Upper lobe of left lung (tissue), 6 donors: ENCODE data around the gene ZNF8. TPM values are rescaled to one million over a fixed set of nuclear protein-coding genes. Genes with fewer than 3 reads are reported as not detected.

ENCODE experiments used
- ATAC-seq, 2 donors: fragments of 200-7000 bp; cut with Tn5 transposase; one replicate each; pipeline ENCODE4 v1.9.1; 2022; ENCODE audit warnings: mild to moderate bottlenecking in 2 of 2, moderate library complexity in 2 of 2; ENCODE audit not compliant: low FRiP score in 2 of 2
- DNase-seq, 2 donors: peaks; one replicate each; pipeline ENCODE4 v3.0.0-alpha.2; 2019 to 2020
- H3K27ac ChIP-seq, 4 donors: fragments of 200-600 bp; sonication (generic); one replicate each; pipeline ENCODE4 v1.5.1; 2016 to 2019
- H3K27me3 ChIP-seq, 4 donors: fragments of 200-600 bp; sonication (generic); one replicate each; pipeline ENCODE4 v1.5.1; 2017 to 2019
- H3K36me3 ChIP-seq, 4 donors: fragments of 200-600 bp; sonication (generic); one replicate each; pipeline ENCODE4 v1.5.1; 2016 to 2019
- H3K4me1 ChIP-seq, 4 donors: fragments of 200-600 bp; sonication (generic); one replicate each; pipeline ENCODE4 v1.5.1; 2018 to 2019
- H3K4me3 ChIP-seq, 4 donors: fragments of 200-600 bp; sonication (generic); one replicate each; pipeline ENCODE4 v1.5.1; 2017 to 2019; ENCODE audit warnings: mild to moderate bottlenecking in 2 of 4, moderate library complexity in 1 of 4
- H3K9me3 ChIP-seq, 4 donors: fragments of 200-600 bp; sonication (generic); one replicate each; pipeline ENCODE4 v1.5.1; 2018 to 2019
- EP300 ChIP-seq, 4 donors: sonication (generic); formaldehyde crosslinking; IDR thresholded peaks; one replicate each; pipeline ENCODE4 v1.5.1; 2017; ENCODE audit warnings: antibody characterized with exemption in 4 of 4, control low read depth in 2 of 4
- POLR2A ChIP-seq, 4 donors: fragments of 450-650 bp; IDR thresholded peaks; one replicate each; pipeline ENCODE4 v1.5.1; 2016 to 2017; ENCODE audit warnings: antibody characterized with exemption in 4 of 4, mild to moderate bottlenecking in 2 of 4
- POLR2AphosphoS5 ChIP-seq, 2 donors: sonication (generic); formaldehyde crosslinking; IDR thresholded peaks; one replicate each; pipeline ENCODE4 v1.5.1; 2017; ENCODE audit warnings: antibody characterized with exemption in 2 of 2
- WGBS, 2 donors: methylation state at CpG; one replicate each; pipeline ENCODE4 v1.1.5; 2017 to 2018; 5-methylcytosine and 5-hydroxymethylcytosine counted together
- total RNA-seq, 6 donors: library from RNA; depleted of rRNA in 4 of 6; stranded (reverse); fragments of >200 nt in 4 of 6; gene quantifications; one replicate each; pipeline versions ENCODE4 v1.1.0 to v1.2.1, GENCODE V29; 2016 to 2021
- TF ChIP-seq, protein P1 (sequence below), 6 experiments: fragments of 450-650 bp in 4 of 6; fragments of 200-600 bp in 2 of 6; sonication (generic) in 2 of 6; IDR thresholded peaks; one replicate each; pipeline ENCODE4 v1.5.1; 2016 to 2019; ENCODE audit warnings: antibody characterized with exemption in 6 of 6
- donor health status: DM: no; HTN: no; CAD: no; lungs with moderate emphysema.
- donor health status: DM: no; HTN: yes; CAD: no; lungs with severe emphysema.

The ZNF8 gene
- total RNA-seq, 6 donors from 2014 or later: 4.5 to 13.6 (median 7.1) TPM

- H3K27me3 ChIP-seq: no peaks in the 10 kb centered on the region
- WGBS, 2 donors: 41 to 44% methylated on average over 25 of the region's 25 CpGs
- peak overlapping the region; percentile 77 to 94 (median 88) for H3K27ac ChIP-seq
- H3K36me3 ChIP-seq: peaks cover 0 to 6% (median 2%) of the 10 kb centered on the region in 4 donors
- peak in 1 of 2 donors; percentile 24 for ATAC-seq
- no peak for TF ChIP-seq POLR2A (IDR thresholded peaks at IDR 0.05)
- TF ChIP-seq, protein P1, sequence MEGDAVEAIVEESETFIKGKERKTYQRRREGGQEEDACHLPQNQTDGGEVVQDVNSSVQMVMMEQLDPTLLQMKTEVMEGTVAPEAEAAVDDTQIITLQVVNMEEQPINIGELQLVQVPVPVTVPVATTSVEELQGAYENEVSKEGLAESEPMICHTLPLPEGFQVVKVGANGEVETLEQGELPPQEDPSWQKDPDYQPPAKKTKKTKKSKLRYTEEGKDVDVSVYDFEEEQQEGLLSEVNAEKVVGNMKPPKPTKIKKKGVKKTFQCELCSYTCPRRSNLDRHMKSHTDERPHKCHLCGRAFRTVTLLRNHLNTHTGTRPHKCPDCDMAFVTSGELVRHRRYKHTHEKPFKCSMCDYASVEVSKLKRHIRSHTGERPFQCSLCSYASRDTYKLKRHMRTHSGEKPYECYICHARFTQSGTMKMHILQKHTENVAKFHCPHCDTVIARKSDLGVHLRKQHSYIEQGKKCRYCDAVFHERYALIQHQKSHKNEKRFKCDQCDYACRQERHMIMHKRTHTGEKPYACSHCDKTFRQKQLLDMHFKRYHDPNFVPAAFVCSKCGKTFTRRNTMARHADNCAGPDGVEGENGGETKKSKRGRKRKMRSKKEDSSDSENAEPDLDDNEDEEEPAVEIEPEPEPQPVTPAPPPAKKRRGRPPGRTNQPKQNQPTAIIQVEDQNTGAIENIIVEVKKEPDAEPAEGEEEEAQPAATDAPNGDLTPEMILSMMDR (IDR thresholded peaks at IDR 0.05): no peak
- TF ChIP-seq POLR2AphosphoS5 (IDR thresholded peaks at IDR 0.05): no peak
- no peak for TF ChIP-seq EP300 (IDR thresholded peaks at IDR 0.05)
- H3K4me1 ChIP-seq: peaks cover 0 to 25% (median 14%) of the 10 kb centered on the region in 4 donors
- no peak for DNase-seq
- peaks cover 10 to 46% (median 29%) of the 10 kb centered on the region in 4 donors for H3K9me3 ChIP-seq
- H3K4me3 ChIP-seq: peak overlapping the region; percentile 49 to 96 (median 80)
Observed at GRCh38 chr19:58277748-58278540, 811 bp upstream of the ZNF8 start.

DNA sequence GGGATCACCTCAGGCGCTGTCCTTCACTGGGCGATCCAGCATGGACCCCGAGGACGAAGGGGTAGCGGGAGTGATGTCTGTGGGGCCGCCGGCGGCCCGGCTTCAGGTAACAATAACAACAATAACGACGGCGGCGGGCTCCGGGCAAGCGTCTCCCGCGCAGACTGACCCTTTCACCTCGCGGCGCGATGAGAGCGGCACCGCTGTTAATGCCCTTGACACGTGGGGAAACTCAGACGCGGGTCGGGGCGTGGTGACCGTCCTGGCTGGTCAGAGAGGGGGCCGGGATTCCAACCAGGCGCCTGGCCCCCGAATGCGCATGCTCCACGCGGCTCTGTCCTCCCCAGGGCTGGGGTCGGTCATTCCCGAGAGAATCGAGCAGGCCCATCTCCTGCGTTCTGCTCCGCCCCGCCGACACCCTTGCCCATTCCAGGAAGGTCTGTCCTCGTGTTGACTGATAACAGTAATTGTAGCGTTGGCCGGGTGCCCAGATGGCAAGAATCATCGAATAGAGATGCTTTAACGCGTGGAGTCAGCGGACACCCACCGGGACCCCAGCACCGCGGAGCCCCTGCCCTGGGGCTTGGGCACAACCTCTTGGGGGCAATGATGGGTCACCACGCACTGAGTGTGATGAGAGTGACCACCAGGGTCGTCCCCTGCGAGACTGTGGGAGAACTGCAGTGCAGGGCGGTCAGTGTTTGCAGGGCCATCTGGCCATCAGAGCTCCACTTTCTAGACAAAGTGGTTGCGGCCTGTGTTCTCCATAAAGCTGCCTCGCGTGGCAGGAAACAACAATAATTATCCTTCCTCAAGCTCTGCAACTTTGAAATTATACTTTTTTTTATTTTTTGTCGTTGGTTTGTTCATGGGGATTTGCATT, 528 bp downstream of the ZNF8 start:
- H3K9me3 ChIP-seq: peaks cover 6 to 38% (median 17%) of the 10 kb centered on the region in 4 donors
- H3K4me3 ChIP-seq: peak overlapping the region; percentile 49 to 96 (median 80)
- peak; percentile 80 to 82 for ATAC-seq
- peaks cover 0 to 6% (median 2%) of the 10 kb centered on the region in 4 donors for H3K36me3 ChIP-seq
- no peaks in the 10 kb centered on the region for H3K27me3 ChIP-seq
- DNase-seq: peak; percentile 54 to 91
- H3K4me1 ChIP-seq: peaks cover 0 to 25% (median 14%) of the 10 kb centered on the region in 4 donors
- 7 to 12% methylated on average over 15 to 30 of the region's 60 CpGs for WGBS, 2 donors
- TF ChIP-seq POLR2A (IDR thresholded peaks at IDR 0.05) (peak in 1 of 4 donors; percentile 71), POLR2AphosphoS5 (IDR thresholded peaks at IDR 0.05) (no peak), EP300 (IDR thresholded peaks at IDR 0.05) (no peak)
- TF ChIP-seq, protein P1 (IDR thresholded peaks at IDR 0.05): peak in 1 of 6 experiments; percentile 1
- peak overlapping the region; percentile 77 to 94 (median 88) for H3K27ac ChIP-seq

DNA sequence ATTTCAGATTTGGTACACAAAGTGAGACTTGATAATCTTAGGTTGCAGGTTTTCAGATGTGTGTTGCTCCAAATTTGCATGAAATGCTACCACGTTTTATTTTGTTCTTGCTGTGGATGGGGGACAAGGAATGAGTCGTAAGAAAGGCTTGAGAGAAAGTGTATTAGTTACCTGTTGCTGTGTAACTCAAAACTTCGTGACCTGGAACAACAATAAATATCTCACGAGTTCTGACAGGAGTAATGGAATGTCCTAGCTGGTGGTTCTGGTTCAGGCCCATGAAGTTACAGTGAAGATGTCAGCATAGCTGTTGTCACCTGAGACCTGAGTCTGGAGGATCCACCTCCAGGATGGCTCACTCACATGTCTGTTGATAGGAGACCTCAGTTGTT, 1.2 kb downstream of the ZNF8 start:
- Histone ChIP-seq H3K27me3 (no peaks in the 10 kb centered on the region), H3K4me3 (peak overlapping the region in 3 of 4 donors; percentile 76 to 96 (median 83)), H3K36me3 (peaks cover 0 to 7% (median 4%) of the 10 kb centered on the region in 4 donors), H3K27ac (peak overlapping the region in 1 of 4 donors; percentile 92), H3K4me1 (peaks cover 0 to 25% (median 14%) of the 10 kb centered on the region in 4 donors), H3K9me3 (peaks cover 4 to 38% (median 15%) of the 10 kb centered on the region in 4 donors)
- TF ChIP-seq POLR2AphosphoS5 (IDR thresholded peaks at IDR 0.05) (no peak), POLR2A (IDR thresholded peaks at IDR 0.05) (no peak), EP300 (IDR thresholded peaks at IDR 0.05) (no peak)
- TF ChIP-seq, protein P1 (IDR thresholded peaks at IDR 0.05): no peak
- DNase-seq: no peak
- no peak for ATAC-seq
- WGBS, 2 donors: 75 to 79% methylated on average over 4 of the region's 4 CpGs

DNA sequence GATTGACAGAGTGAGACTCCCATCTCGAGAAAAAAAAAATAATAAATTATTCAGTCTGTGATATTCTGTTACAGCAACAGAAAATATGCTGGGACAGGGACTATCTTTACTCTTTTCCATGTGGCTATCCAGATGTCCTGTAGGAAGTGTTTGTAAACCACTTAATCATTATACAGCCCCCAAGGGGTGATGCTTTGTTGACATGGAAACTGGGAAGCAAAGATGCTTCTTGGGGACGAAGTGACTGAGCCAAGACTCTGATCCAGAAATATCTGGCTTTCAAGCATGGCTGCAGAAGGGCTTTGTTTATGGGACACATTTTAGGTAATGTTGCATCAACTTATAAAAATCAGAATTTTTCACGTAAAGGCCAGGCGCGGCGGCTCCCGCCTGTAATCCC, 5.4 kb downstream of the ZNF8 start:
- H3K27me3 ChIP-seq: no peaks in the 10 kb centered on the region
- H3K36me3 ChIP-seq: peaks cover 20 to 48% (median 41%) of the 10 kb centered on the region in 4 donors
- no peak overlapping the region for H3K4me3 ChIP-seq
- TF ChIP-seq, protein P1 (IDR thresholded peaks at IDR 0.05): no peak
- TF ChIP-seq EP300 (IDR thresholded peaks at IDR 0.05): no peak
- no peak for TF ChIP-seq POLR2A (IDR thresholded peaks at IDR 0.05)
- no peak for TF ChIP-seq POLR2AphosphoS5 (IDR thresholded peaks at IDR 0.05)
- WGBS, 2 donors: 91 to 95% methylated on average over 7 of the region's 7 CpGs
- no peak overlapping the region for H3K27ac ChIP-seq
- peaks cover 0 to 21% (median 10%) of the 10 kb centered on the region in 4 donors for H3K9me3 ChIP-seq
- H3K4me1 ChIP-seq: peaks cover 0 to 17% (median 7%) of the 10 kb centered on the region in 4 donors
- no peak for ATAC-seq
- no peak for DNase-seq
